ENCODE measurements around the gene WWOX.

WWOX gene

DNA sequence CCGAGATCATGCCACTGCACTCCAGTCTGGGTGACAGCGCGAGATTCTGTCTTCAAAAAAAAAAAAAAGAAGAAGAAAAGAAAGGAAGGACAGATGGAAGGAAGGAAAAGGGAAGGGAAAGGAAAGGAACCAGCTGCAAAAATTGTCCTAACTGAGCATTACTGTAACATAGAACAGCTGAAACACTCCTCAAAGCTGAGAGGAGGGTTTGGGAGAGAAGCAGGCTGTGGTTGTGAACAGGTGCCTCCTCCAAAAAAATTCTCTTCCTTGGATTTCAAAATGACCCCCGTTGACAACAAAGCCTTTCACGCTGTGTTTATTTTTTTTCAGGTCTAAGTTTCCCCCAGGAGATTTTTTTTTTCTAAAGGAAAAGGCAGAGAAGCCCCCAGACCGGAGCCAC is 541.4 kb downstream of the WWOX start:
- DNase-seq (ENCODE audit: low read depth), result no peak
- TF ChIP-seq, protein P1, sequence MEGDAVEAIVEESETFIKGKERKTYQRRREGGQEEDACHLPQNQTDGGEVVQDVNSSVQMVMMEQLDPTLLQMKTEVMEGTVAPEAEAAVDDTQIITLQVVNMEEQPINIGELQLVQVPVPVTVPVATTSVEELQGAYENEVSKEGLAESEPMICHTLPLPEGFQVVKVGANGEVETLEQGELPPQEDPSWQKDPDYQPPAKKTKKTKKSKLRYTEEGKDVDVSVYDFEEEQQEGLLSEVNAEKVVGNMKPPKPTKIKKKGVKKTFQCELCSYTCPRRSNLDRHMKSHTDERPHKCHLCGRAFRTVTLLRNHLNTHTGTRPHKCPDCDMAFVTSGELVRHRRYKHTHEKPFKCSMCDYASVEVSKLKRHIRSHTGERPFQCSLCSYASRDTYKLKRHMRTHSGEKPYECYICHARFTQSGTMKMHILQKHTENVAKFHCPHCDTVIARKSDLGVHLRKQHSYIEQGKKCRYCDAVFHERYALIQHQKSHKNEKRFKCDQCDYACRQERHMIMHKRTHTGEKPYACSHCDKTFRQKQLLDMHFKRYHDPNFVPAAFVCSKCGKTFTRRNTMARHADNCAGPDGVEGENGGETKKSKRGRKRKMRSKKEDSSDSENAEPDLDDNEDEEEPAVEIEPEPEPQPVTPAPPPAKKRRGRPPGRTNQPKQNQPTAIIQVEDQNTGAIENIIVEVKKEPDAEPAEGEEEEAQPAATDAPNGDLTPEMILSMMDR (IDR thresholded peaks at IDR 0.05; ENCODE audit: insufficient read depth, low read depth, low read length, missing control alignments), result no peak
- H3K4me3 ChIP-seq (ENCODE audit: low read length), result no peak overlapping the region

DNA sequence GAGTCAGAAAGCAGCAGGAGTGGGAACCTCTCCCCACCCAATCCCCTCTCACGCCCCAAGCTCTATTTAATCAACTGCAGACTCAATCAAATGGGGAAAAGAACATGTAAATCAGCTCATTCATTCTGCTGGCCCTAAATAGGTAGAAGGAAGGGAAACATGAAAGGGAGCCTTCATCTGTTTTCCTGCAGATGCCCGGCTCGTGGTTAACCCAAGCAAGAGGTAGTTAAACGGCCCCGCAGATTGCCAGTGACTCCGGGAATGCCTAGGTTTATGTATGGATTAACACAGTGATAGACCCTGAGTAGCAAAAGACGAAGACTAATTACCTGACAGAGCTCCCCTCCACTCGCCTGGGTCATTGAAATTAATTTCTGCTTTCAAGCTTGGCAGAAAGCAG is 542.0 kb downstream of the WWOX start:
- no peak for DNase-seq (ENCODE audit: low read depth)
- H3K4me3 ChIP-seq (ENCODE audit: low read length), result no peak overlapping the region
- TF ChIP-seq, protein P1 (IDR thresholded peaks at IDR 0.05; ENCODE audit: insufficient read depth, low read depth, low read length, missing control alignments), result no peak

DNA sequence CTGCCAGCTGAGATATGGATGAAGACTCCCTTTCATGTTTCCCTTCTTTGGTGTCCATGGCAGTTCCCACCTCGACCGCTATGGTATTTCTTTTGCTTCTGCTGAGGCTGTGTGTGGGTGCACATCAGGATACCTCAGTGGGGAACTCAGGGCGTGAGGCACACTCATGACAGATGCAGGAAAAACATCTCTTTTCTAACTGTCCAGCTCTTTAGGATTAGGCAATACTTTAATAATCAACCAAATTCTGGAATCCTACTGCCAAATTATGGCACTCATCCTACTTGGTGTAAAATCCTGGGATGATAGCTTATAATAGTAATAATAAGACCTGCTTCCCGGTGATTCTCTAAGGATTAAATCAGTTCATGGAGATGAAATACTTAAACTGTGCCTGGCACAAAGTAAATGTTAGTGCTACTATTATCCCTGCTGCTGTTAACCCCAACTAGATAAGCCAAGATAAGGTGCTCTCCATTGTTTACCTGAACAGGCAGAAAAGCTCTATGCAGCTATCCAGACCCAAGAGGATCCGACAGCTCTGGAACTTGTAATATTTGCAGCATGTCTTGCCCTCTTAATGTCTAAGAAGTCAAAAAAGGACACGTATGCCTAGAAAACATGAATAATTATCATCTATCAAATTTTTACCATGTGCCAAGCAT is 543.3 kb downstream of the WWOX start:
- no peak overlapping the region for H3K4me3 ChIP-seq (ENCODE audit: low read length)
- TF ChIP-seq, protein P1 (IDR thresholded peaks at IDR 0.05; ENCODE audit: insufficient read depth, low read depth, low read length, missing control alignments), result no peak
- no peak for DNase-seq (ENCODE audit: low read depth)

DNA sequence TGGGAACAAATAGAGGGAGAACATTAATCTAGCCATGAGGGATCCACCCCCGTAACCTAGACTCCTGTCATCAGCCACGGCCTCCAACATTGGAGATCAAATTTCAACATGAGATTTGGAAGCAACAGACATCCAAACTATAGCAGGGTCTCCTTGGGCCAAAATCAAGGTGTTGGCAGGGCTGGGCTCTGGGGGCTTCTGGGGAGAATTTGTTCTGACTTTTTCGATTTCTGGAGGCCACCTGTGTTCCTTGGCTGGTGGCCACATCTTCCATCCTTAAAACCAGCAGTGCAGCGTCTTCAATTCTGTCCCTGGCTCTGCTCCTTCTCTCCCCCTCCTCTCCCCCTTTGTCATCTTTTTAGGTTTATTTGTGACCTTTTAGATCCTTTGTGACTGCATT is 546.2 kb downstream of the WWOX start:
- H3K4me3 ChIP-seq (ENCODE audit: low read length), result no peak overlapping the region
- TF ChIP-seq, protein P1 (IDR thresholded peaks at IDR 0.05; ENCODE audit: insufficient read depth, low read depth, low read length, missing control alignments), result no peak
- no peak for DNase-seq (ENCODE audit: low read depth)

DNA sequence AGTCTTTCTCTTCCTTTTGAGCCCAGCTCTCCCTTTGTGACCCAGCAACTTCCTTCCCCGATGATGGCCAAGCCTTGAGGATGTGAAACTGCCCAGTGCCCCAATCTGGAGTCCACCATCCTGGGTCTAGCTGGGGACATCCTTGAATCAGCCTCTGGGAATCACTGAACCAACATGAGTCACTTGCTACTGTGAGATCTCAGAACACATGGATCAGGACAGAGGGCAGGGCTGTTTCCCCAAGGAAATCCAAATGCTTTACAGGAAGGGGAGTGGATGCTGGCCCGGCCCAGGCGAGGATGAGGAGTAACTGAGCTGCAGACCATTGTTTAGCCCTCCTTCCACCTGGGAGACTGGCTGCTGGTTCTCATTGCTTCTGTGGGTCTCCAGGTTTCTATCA is 547.6 kb downstream of the WWOX start:
- H3K4me3 ChIP-seq (ENCODE audit: low read length), result no peak overlapping the region
- no peak for DNase-seq (ENCODE audit: low read depth)
- TF ChIP-seq, protein P1 (IDR thresholded peaks at IDR 0.05; ENCODE audit: insufficient read depth, low read depth, low read length, missing control alignments), result no peak

DNA sequence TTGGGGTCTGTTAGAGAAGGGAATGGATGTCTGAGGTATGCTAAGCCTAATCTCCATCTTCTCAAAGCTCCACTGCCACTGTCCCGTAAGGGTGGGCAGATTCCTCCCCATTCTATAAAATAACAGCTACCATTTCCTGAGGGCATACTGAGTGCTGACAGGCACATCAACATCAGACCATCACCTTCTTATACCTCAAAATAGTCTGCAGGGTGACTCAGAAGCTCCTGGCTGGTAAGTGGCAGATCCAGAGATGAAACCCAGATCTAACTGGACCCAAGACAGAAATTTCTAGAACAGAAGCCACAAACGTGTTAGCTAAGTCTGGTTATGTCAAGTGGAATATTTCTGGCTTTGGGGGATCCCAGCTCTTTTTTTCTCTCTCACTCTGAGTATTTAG is 548.0 kb downstream of the WWOX start:
- H3K4me3 ChIP-seq (ENCODE audit: low read length), result no peak overlapping the region
- DNase-seq (ENCODE audit: low read depth), result no peak
- TF ChIP-seq, protein P1 (IDR thresholded peaks at IDR 0.05; ENCODE audit: insufficient read depth, low read depth, low read length, missing control alignments), result no peak

DNA sequence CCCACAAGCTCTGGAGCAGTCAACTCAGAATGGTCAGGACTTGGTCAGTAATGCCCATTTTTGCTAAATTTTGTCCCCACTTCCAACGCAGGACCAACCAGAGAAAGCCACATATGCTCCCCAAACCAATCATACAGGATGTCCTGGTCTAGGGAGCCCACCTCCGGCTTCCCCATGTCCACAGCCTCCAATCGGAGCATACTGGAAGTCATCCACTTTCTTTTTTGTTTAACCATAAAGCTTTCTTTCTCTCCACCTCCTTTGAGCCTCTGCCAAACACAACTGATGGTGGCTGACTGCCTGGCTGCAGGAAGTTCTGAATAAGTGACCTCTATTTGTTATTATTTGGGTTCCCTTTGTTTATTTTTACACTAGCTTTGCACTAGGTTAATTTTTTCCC is 549.1 kb downstream of the WWOX start:
- DNase-seq (ENCODE audit: low read depth), result no peak
- TF ChIP-seq, protein P1 (IDR thresholded peaks at IDR 0.05; ENCODE audit: insufficient read depth, low read depth, low read length, missing control alignments), result no peak
- H3K4me3 ChIP-seq (ENCODE audit: low read length), result no peak overlapping the region

Data from epithelial cell of esophagus (primary cell).